Liver (tissue), 9 donors: ENCODE data around the gene RNF4. TPM values are rescaled to one million over a fixed set of nuclear protein-coding genes. Genes with fewer than 3 reads are reported as not detected.

ENCODE experiments used
- DNase-seq: peaks from one replicate; pipeline ENCODE4 v3.0.0-alpha.2; 2017; ENCODE audit warnings: low spot score
- H3K27ac ChIP-seq, 2 donors: one replicate each; pipeline ENCODE4 v1.7.0; 2013; ENCODE audit warnings: inconsistent platforms in 2 of 2, low read length in 2 of 2, control low read depth in 1 of 2, low read depth in 1 of 2, mild to moderate bottlenecking in 1 of 2
- H3K27me3 ChIP-seq, 4 donors: one replicate each; pipeline versions ENCODE4 v1.6.1 to v1.7.0; 2013; ENCODE audit warnings: low read length in 3 of 4, inconsistent platforms in 1 of 4, mild to moderate bottlenecking in 1 of 4, moderate library complexity in 1 of 4; ENCODE audit not compliant: control insufficient read depth in 4 of 4, insufficient read depth in 4 of 4
- H3K36me3 ChIP-seq, 4 donors: one replicate each; pipeline versions ENCODE4 v1.6.1 to v1.7.0; 2013; ENCODE audit warnings: low read length in 3 of 4, mild to moderate bottlenecking in 3 of 4, low read depth in 1 of 4, moderate library complexity in 1 of 4; ENCODE audit not compliant: control insufficient read depth in 4 of 4, insufficient read depth in 3 of 4
- H3K4me1 ChIP-seq, 4 donors: one replicate each; pipeline versions ENCODE4 v1.6.1 to v1.7.0; 2013; ENCODE audit warnings: low read length in 3 of 4, mild to moderate bottlenecking in 3 of 4, moderate library complexity in 1 of 4; ENCODE audit not compliant: control insufficient read depth in 4 of 4, insufficient read depth in 4 of 4
- H3K4me3 ChIP-seq, 3 donors: one replicate each; pipeline versions ENCODE4 v1.6.1 to v1.7.0; 2013; ENCODE audit warnings: low read length in 3 of 3, control low read depth in 1 of 3, low read depth in 1 of 3, mild to moderate bottlenecking in 1 of 3
- H3K9ac ChIP-seq, 2 donors: one replicate each; pipeline ENCODE4 v1.7.0; 2013; ENCODE audit warnings: low read length in 2 of 2, mild to moderate bottlenecking in 2 of 2, moderate library complexity in 2 of 2, control low read depth in 1 of 2, low read depth in 1 of 2
- H3K9me3 ChIP-seq, 4 donors: one replicate each; pipeline versions ENCODE4 v1.6.1 to v1.7.0; 2013; ENCODE audit warnings: low read length in 3 of 4; ENCODE audit not compliant: control insufficient read depth in 4 of 4
- EGR1 ChIP-seq, 2 donors: IDR thresholded peaks; 2 replicates each; pipeline ENCODE4 v1.6.1; 2016 to 2018; ENCODE audit warnings: antibody characterized with exemption in 2 of 2, low read depth in 2 of 2
- FOXA1 ChIP-seq: IDR thresholded peaks from 2 replicates; pipeline ENCODE4 v1.6.1; 2016; ENCODE audit warnings: antibody characterized with exemption
- FOXA2 ChIP-seq: IDR thresholded peaks from 2 replicates; pipeline ENCODE4 v1.6.1; 2016; ENCODE audit warnings: antibody characterized with exemption
- GABPA ChIP-seq, 2 donors: IDR thresholded peaks in 1 of 2; conservative IDR thresholded peaks in 1 of 2; 2 replicates each; pipeline ENCODE4 v1.6.1; 2016; ENCODE audit warnings: antibody characterized with exemption in 2 of 2, mild to moderate bottlenecking in 1 of 2, moderate library complexity in 1 of 2
- HNF4A ChIP-seq, 2 donors: conservative IDR thresholded peaks; 2 replicates each; pipeline ENCODE4 v1.6.1; 2016; ENCODE audit warnings: antibody characterized with exemption in 2 of 2, mild to moderate bottlenecking in 2 of 2
- HNF4G ChIP-seq: IDR thresholded peaks from 2 replicates; pipeline ENCODE4 v1.6.1; 2016; ENCODE audit warnings: antibody characterized with exemption
- JUND ChIP-seq, 2 donors: IDR thresholded peaks; 2 replicates each; pipeline ENCODE4 v1.6.1; 2016; ENCODE audit warnings: antibody characterized with exemption in 2 of 2
- NR2F2 ChIP-seq: IDR thresholded peaks from 2 replicates; pipeline ENCODE4 v1.6.1; 2016; ENCODE audit warnings: antibody characterized with exemption
- RXRA ChIP-seq, 2 donors: IDR thresholded peaks; 2 replicates each; pipeline ENCODE4 v1.6.1; 2017 to 2018; ENCODE audit warnings: antibody characterized with exemption in 2 of 2, mild to moderate bottlenecking in 1 of 2
- TAF1 ChIP-seq: conservative IDR thresholded peaks from 2 replicates; pipeline ENCODE4 v1.6.1; 2016; ENCODE audit warnings: antibody characterized with exemption, mild to moderate bottlenecking
- YY1 ChIP-seq: IDR thresholded peaks from 2 replicates; pipeline ENCODE4 v1.6.1; 2016; ENCODE audit warnings: antibody characterized with exemption, mild to moderate bottlenecking
- WGBS: extraction: QIAGEN DNeasy Blood & Tissue Kit; methylation state at CpG from one replicate; pipeline ENCODE4 v1.1.7; 2013; 5-methylcytosine and 5-hydroxymethylcytosine counted together
- polyA plus RNA-seq, 2 donors: library from polyadenylated mRNA; stranded (reverse) in 1 of 2; unstranded in 1 of 2; fragments of 200-250 nt in 1 of 2; fragments of >200 nt in 1 of 2; fragmentation: Nextera tagmentation in 1 of 2; extraction: Ambion mirVana in 1 of 2; gene quantifications; one replicate each; pipeline versions ENCODE4 v1.2.1 to v1.2.3, GENCODE V29; 2013 to 2015
- total RNA-seq, 2 donors: library from RNA; depleted of rRNA; stranded (reverse); fragments of >200 nt; gene quantifications; one replicate each; pipeline ENCODE4 v1.2.3, GENCODE V29; 2014
- TF ChIP-seq, protein P1 (sequence below): IDR thresholded peaks from 2 replicates; pipeline ENCODE4 v1.6.1; 2016; ENCODE audit warnings: antibody characterized with exemption
- TF ChIP-seq, protein P2 (sequence below): IDR thresholded peaks from 2 replicates; pipeline ENCODE4 v1.6.1; 2016; ENCODE audit warnings: antibody characterized with exemption
- TF ChIP-seq, protein P3 (sequence below): IDR thresholded peaks from 2 replicates; pipeline ENCODE4 v1.6.1; 2016; ENCODE audit warnings: antibody characterized with exemption
- donor health status: healthy.
- donor health status: healthy.
- donor health status: healthy.
- donor health status: healthy.
- donor health status: healthy.

RNF4 gene
- total and polyA plus RNA-seq, 4 donors = 13.0 to 31.0 (median 17.2) TPM

- Histone ChIP-seq H3K36me3 (no peaks in the 10 kb centered on the region), H3K4me1 (peaks cover 9 to 27% (median 22%) of the 10 kb centered on the region in 4 donors), H3K9ac (no peak overlapping the region), H3K4me3 (no peak overlapping the region), H3K27ac (no peak overlapping the region), H3K27me3 (no peaks in the 10 kb centered on the region), H3K9me3 (no peaks in the 10 kb centered on the region)
- 35% methylated on average over 9 of the region's 9 CpGs for WGBS
- no peak for DNase-seq
- TF ChIP-seq JUND (IDR thresholded peaks at IDR 0.05) = no peak
Measured at GRCh38 chr4:2419814-2420213, 49.1 kb upstream of the RNF4 start.

- no peaks in the 10 kb centered on the region for H3K27me3 ChIP-seq
- TF ChIP-seq, protein P1, sequence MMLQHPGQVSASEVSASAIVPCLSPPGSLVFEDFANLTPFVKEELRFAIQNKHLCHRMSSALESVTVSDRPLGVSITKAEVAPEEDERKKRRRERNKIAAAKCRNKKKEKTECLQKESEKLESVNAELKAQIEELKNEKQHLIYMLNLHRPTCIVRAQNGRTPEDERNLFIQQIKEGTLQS = no peak
- TF ChIP-seq GABPA (IDR thresholded peaks at IDR 0.05 in 1 of 2, conservative IDR thresholded peaks at IDR 0.05 in 1 of 2) (no peak), HNF4G (no peak), NR2F2 (no peak), FOXA2 (no peak), HNF4A (conservative IDR thresholded peaks at IDR 0.05) (no peak), EGR1 (IDR thresholded peaks at IDR 0.05; ENCODE audit: low read depth in 2 of 2) (no peak)
- TF ChIP-seq, protein P2, sequence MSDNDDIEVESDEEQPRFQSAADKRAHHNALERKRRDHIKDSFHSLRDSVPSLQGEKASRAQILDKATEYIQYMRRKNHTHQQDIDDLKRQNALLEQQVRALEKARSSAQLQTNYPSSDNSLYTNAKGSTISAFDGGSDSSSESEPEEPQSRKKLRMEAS = no peak
- no peak for DNase-seq
Measured at GRCh38 chr4:2421928-2422327, 47.0 kb upstream of the RNF4 start.

GRCh38 chr4:2423066-2423465, 45.8 kb upstream of the RNF4 start:
- DNase-seq = no peak
- H3K9me3 ChIP-seq = no peaks in the 10 kb centered on the region
- H3K9ac ChIP-seq = no peak overlapping the region
- peaks cover 2 to 12% (median 9%) of the 10 kb centered on the region in 4 donors for H3K4me1 ChIP-seq
- 90% methylated on average over 4 of the region's 4 CpGs for WGBS
- H3K4me3 ChIP-seq = no peak overlapping the region
- no peaks in the 10 kb centered on the region for H3K36me3 ChIP-seq
- no peak overlapping the region for H3K27ac ChIP-seq
- no peaks in the 10 kb centered on the region for H3K27me3 ChIP-seq
- TF ChIP-seq, protein P3, sequence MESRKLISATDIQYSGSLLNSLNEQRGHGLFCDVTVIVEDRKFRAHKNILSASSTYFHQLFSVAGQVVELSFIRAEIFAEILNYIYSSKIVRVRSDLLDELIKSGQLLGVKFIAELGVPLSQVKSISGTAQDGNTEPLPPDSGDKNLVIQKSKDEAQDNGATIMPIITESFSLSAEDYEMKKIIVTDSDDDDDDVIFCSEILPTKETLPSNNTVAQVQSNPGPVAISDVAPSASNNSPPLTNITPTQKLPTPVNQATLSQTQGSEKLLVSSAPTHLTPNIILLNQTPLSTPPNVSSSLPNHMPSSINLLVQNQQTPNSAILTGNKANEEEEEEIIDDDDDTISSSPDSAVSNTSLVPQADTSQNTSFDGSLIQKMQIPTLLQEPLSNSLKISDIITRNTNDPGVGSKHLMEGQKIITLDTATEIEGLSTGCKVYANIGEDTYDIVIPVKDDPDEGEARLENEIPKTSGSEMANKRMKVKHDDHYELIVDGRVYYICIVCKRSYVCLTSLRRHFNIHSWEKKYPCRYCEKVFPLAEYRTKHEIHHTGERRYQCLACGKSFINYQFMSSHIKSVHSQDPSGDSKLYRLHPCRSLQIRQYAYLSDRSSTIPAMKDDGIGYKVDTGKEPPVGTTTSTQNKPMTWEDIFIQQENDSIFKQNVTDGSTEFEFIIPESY = no peak
- TF ChIP-seq HNF4G (no peak), EGR1 (IDR thresholded peaks at IDR 0.05; ENCODE audit: low read depth in 2 of 2) (no peak), TAF1 (no peak), FOXA2 (no peak), YY1 (no peak), FOXA1 (no peak), RXRA (IDR thresholded peaks at IDR 0.05) (no peak)
- TF ChIP-seq, protein P1 = no peak
- TF ChIP-seq, protein P2 = no peak

More at GRCh38 chr4:2421928-2422327, 47.0 kb upstream of the RNF4 start:
- no peak overlapping the region for H3K9ac ChIP-seq
- WGBS = 85% methylated on average over 6 of the region's 6 CpGs
- H3K4me1 ChIP-seq = peaks cover 8 to 24% (median 18%) of the 10 kb centered on the region in 4 donors
- no peak overlapping the region for H3K27ac ChIP-seq
- no peak overlapping the region for H3K4me3 ChIP-seq
- no peaks in the 10 kb centered on the region for H3K36me3 ChIP-seq
- no peaks in the 10 kb centered on the region for H3K9me3 ChIP-seq
